ENCODE results near the gene BANF2. TPM values are rescaled to one million over a fixed set of nuclear protein-coding genes. Genes with fewer than 3 reads are reported as not detected.
A peak's percentile ranks its signal among the peaks of the same experiment; 100 is the strongest.

BANF2 gene
- total and polyA plus RNA-seq, 2 of the 13 experiments (the other 11 are each of a cell fraction or from before 2014, with no cell fraction given): 0.35 TPM; not detected in 1

GRCh38 chr20:17726902-17727301 is 27.1 kb downstream of the BANF2 start:
- no peak overlapping the region for H3K9ac ChIP-seq (ENCODE audit: insufficient read depth, low read depth, low read length)
- ATAC-seq (peak; percentile 5; the same call in 1 of the 3 replicates), FAIRE-seq (no peak), DNase-seq (ENCODE audit: low spot score) (no peak)
- no peak for TF ChIP-seq SKIL (CRISPR knock-in tag; IDR thresholded peaks at IDR 0.05; ENCODE audit: borderline replicate concordance)
- no peak for TF ChIP-seq ZNF326 (CRISPR knock-in tag; IDR thresholded peaks at IDR 0.05; ENCODE audit: borderline replicate concordance)
- TF ChIP-seq ADNP (CRISPR knock-in tag; IDR thresholded peaks at IDR 0.05): no peak
- TF ChIP-seq ZNF788 (CRISPR knock-in tag; IDR thresholded peaks at IDR 0.05; ENCODE audit: borderline replicate concordance): no peak
- intact Hi-C loops (cut with micrococcal nuclease; ENCODE audit: unreplicated experiment): no loop called here
- WGBS (ENCODE audit: low lambda C conversion rate): 25% methylated on average over 4 of the region's 4 CpGs
- H4K20me1 ChIP-seq (ENCODE audit: insufficient read depth, low read length): no peaks in the 10 kb centered on the region
- peaks cover 36% of the 10 kb centered on the region for H3K4me1 ChIP-seq (ENCODE audit: insufficient read depth, low read length)
- no TSS peak for BruUV-seq (replicated peaks)
- ChIA-PET POLR2A (interaction anchor here (1.9 kb wide), 1 partner anchor 45 kb away, joined by 7 read pairs; the partner anchor contains the start of gene RRBP1), CTCF (ENCODE audit: low intra/inter-chr PET ratio, low total read pairs) (no interaction called here)
- no peaks in the 10 kb centered on the region for H3K36me3 ChIP-seq (replicated peaks in 1 of 2; ENCODE audit: control insufficient read depth in 1 of 2, insufficient read depth in 2 of 2, low read length in 2 of 2)
- H3K79me2 ChIP-seq (ENCODE audit: insufficient read depth, low read length): no peaks in the 10 kb centered on the region
- no peaks in the 10 kb centered on the region for H3K9me3 ChIP-seq (ENCODE audit: low read length)
- no peak overlapping the region for H3K4me3 ChIP-seq (replicated peaks in 1 of 3; ENCODE audit: insufficient read depth in 1 of 3, low read depth in 2 of 3, low read length in 3 of 3)
- in situ Hi-C loops (cut with HindIII; ENCODE audit: extremely low pct_ligation_motif_present, low pct_unique_long_range_greater_than_20kb): no loop called here
- H3K27ac ChIP-seq (ENCODE audit: extremely low read length, insufficient read depth, low read length): no peak overlapping the region
- no peak overlapping the region for H3K4me2 ChIP-seq (ENCODE audit: low read depth, low read length)
- H3K27me3 ChIP-seq (ENCODE audit: control insufficient read depth in 1 of 2, insufficient read depth in 2 of 2, low read length in 2 of 2): peaks cover 12 to 81% of the 10 kb centered on the region in 2 experiments; a peak in 4 of 5 replicates
- no peak overlapping the region for H2AFZ ChIP-seq (ENCODE audit: low read length)

- POLR2A ChIA-PET: interaction anchor here (1.9 kb wide), 1 partner anchor 45 kb away, joined by 7 read pairs; the partner anchor contains the start of gene RRBP1
- no peak for TF ChIP-seq BCLAF1 (IDR thresholded peaks at IDR 0.05)
- no peak for TF ChIP-seq YY1 (IDR thresholded peaks at IDR 0.05; ENCODE audit: insufficient read depth, insufficient replicate concordance, low read depth, low read length)
- TF ChIP-seq NFATC3 (CRISPR knock-in tag; IDR thresholded peaks at IDR 0.05): no peak
- H2AFZ ChIP-seq (ENCODE audit: low read length): no peak overlapping the region
- BruUV-seq (replicated peaks): no TSS peak
- H3K4me3 ChIP-seq (replicated peaks in 1 of 3; ENCODE audit: insufficient read depth in 1 of 3, low read depth in 2 of 3, low read length in 3 of 3): no peak overlapping the region
- H3K4me1 ChIP-seq (ENCODE audit: insufficient read depth, low read length): peaks cover 32% of the 10 kb centered on the region
- no peaks in the 10 kb centered on the region for H3K9me3 ChIP-seq (ENCODE audit: low read length)
- no peak overlapping the region for H3K9ac ChIP-seq (ENCODE audit: insufficient read depth, low read depth, low read length)
- H3K27ac ChIP-seq (ENCODE audit: extremely low read length, insufficient read depth, low read length): no peak overlapping the region
- H3K4me2 ChIP-seq (ENCODE audit: low read depth, low read length): no peak overlapping the region
- WGBS (ENCODE audit: low lambda C conversion rate): 49% methylated on average over 10 of the region's 10 CpGs
- CTCF ChIA-PET (ENCODE audit: low intra/inter-chr PET ratio, low total read pairs): no interaction called here
- FAIRE-seq: no peak
- in situ Hi-C loops (cut with HindIII; ENCODE audit: extremely low pct_ligation_motif_present, low pct_unique_long_range_greater_than_20kb): no loop called here
- no peak for DNase-seq (ENCODE audit: low spot score)
- no peaks in the 10 kb centered on the region for H3K79me2 ChIP-seq (ENCODE audit: insufficient read depth, low read length)
- intact Hi-C loops (cut with micrococcal nuclease; ENCODE audit: unreplicated experiment): no loop called here
- ATAC-seq: peak; percentile 9; the same call in 2 of the 3 replicates
- peaks cover 14 to 86% of the 10 kb centered on the region in 2 experiments; a peak in 4 of 5 replicates for H3K27me3 ChIP-seq (ENCODE audit: control insufficient read depth in 1 of 2, insufficient read depth in 2 of 2, low read length in 2 of 2)
- no peaks in the 10 kb centered on the region for H3K36me3 ChIP-seq (replicated peaks in 1 of 2; ENCODE audit: control insufficient read depth in 1 of 2, insufficient read depth in 2 of 2, low read length in 2 of 2)
- H4K20me1 ChIP-seq (ENCODE audit: insufficient read depth, low read length): no peaks in the 10 kb centered on the region
Observed at GRCh38 chr20:17727351-17727750, 27.6 kb downstream of the BANF2 start.

Measured in HepG2 (cell line).